Dedifferentiated amniotic fluid mesenchymal stem cell (primary cell): Measurements from ENCODE around the gene PPP2R5C.

Experiments used
- DNase-seq: peaks from one replicate; pipeline ENCODE4 v3.0.0-alpha.2; 2016; ENCODE audit errors: extremely low spot score

Gene PPP2R5C

GRCh38 chr14:101840649-101841369 lies 79.3 kb downstream of the PPP2R5C start:
- no peak for DNase-seq

DNA sequence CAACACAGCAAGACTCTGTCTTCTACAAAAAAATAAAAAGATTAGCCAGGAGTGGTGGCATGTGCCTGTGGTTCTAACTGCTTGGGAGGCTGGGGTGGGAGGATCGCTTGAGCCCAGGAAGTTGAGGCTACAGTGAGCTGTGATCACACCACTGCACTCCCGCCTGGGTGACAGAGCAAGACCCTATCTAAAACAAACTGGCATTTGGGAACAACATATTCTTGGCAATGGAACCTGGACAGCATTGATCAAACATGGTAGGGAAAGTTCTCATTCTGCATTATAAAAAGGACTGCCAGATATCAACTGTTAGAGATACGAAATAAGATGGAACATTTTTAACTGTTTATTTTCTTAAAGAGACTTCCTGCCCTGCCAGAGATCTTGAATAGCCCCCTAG lies 81.5 kb downstream of the PPP2R5C start:
- no peak for DNase-seq

DNA sequence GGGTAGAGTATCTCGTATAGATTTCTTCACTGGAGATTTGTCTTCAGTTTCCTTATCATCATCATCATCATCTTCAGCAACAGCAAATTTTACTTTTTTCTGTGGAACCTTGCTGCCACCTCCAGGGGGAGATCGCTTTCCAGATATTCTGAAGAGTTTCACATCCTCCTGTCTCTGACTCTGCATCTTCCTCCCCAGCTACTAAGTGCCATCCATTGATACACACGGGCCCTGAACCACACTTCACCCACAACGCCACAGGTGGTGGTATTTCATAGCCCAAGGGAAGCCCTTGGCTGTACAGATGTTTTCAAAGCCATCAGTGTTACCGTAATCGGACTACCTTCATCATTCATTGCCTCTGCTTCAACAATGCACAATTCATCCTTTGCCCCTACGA lies 82.2 kb downstream of the PPP2R5C start:
- DNase-seq: no peak

DNA sequence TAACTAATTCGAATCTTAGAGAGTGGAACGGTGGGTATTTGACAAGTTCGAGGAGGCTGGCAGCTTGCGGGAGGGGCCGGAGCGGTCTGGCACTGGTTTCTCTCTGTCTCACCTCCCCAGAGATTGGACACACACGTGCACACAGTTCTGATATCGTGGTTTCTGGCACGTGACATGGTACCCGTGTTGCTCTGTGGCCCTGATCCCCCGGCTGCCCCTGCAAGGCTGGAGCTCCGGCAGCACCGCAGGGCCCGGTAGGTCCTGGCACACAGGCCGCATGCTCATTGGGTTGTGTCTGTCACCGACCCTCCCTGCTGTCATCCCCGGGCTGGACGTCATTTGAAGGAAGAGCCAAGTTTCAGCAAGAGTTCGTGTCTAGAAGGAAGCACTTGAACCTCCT lies 82.7 kb downstream of the PPP2R5C start:
- DNase-seq: no peak

DNA sequence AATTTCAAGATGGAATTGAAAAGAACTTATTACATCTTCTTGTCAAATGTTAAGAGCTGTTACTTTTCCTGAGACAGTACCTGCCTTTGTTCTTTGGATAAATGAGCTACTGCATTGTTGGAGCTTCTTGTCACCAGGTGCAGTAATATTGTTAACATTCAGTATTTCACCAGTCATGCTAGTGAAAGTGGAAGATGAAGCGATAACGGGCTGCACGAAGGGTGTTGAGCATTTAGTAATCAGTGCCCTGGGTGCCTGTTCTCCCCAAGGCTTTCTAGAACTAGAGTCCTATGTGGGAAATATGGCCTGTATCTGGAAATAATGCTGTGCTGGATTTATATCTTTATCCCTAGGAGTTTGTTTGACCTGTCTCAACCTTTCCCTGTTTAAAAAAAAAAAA lies 83.2 kb downstream of the PPP2R5C start:
- no peak for DNase-seq

DNA sequence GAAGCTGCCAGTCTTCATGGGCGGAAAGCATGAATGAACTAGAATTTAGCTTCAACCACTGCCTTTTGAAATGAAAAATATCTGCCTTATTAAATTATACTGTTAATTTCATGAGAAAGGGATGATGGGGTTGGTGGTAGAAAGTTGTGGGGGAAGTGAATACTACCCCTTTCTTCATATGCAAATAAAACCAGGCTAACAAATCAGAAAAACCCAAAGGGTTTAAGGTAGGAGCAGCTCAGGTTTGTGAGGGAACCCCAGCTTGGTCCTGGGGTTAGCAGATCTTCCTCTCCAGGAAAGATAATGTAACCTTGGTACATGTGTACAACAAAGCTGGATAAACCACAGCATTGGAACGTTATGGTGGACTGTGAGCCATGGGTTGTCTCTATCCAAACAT lies 84.0 kb downstream of the PPP2R5C start:
- no peak for DNase-seq

- DNase-seq: no peak
These were observed 84.4 kb downstream of the PPP2R5C start for GRCh38 chr14:101845896-101846295.

GRCh38 chr14:101849125-101849524 lies 87.6 kb downstream of the PPP2R5C start:
- DNase-seq: no peak

DNA sequence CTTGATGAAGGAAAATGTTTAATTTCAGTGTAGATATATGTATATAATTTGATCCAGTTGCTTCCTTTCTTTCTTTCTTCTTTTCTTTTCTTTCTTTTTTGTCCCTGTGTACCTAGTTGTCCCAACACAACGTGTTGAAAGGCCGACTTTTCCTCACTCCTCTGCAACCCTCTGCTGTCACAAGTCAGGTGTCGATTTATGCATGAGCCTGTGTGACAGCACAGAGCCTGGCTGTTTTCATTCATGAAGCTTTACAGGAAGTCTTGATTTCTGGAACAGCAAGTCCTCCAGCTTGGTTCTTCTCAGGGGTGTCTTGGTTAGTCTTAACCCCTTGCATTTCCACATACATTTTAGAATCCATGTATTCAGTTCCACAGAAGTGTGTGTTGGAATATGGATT lies 88.1 kb downstream of the PPP2R5C start:
- no peak for DNase-seq

DNA sequence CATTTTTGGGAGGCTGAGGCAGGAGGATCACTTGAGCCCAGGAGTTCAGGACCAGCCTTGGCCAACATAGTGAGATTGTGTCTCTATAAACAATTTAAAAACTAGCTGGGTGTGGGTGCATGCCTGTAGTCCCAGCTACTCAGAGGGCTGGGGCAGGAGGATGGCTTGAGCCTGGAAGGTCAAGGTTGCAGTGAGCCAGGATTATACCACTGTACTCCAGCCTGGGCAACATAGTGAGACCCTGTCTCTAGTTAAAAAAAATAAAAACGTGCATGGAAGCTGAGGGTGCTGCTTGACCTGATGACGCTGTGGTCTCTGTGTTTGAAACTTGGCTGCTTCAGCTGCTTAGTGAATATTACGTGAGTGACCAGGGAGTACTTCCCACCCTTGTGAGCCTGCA lies 89.7 kb downstream of the PPP2R5C start:
- DNase-seq: no peak

DNA sequence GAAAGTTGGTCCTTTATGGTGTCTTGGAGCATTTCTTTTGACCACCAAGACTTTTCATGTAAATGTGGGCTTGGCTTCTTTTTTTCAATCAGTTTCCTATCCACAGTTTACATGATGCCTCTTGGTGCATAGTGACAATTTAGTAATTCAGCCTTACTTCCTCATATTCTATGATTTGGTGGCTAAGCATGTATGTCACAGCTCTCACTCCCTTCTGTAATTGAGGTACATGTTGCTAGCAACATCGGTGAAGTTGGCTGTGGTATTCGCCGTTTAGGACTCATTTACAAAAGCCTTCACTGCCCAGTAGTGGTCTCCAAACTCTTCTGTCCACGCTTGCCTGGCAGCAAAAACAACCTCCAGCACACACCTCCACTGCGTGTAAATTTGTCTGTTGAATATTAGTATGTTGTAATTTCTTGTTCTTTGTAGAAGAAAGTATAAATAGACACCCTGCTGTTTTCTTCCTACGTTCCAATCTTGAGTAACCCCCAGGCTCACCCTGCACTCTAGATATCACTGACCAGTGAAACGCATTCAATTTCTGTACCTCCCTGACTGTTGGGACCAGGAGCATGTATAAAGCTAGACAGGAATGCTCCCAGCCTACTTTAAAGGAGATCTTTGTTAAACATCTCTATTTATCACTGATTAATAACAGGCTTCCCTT lies 90.4 kb downstream of the PPP2R5C start:
- no peak for DNase-seq

GRCh38 chr14:101852785-101853184 lies 91.3 kb downstream of the PPP2R5C start:
- DNase-seq: no peak

DNA sequence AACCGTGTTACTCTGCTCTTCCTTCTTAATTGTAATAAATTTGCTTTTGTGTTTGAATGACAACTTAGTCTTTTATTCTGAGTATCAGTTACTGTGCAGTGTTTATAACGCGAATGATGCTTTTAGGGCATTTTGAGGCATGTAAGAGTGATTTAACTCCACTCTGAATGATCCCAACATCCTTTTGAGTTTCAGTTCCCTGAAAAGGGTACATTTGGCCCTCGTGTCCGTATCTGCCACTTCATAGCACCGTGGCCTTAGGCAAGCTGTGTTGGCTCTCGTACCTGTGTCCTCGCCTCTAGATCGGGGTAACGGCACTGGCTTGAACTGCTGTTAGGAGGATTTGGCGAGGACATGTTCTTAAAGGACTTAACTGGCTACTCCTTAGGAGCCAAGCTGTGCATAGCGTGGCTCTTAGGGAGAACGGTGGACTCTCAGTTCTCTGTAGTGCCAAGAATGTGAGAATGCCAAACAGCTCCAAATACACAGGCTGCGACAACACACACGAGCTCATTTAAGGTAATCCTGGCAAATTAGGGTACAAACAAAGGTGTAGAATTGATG lies 92.0 kb downstream of the PPP2R5C start:
- DNase-seq: no peak

DNA sequence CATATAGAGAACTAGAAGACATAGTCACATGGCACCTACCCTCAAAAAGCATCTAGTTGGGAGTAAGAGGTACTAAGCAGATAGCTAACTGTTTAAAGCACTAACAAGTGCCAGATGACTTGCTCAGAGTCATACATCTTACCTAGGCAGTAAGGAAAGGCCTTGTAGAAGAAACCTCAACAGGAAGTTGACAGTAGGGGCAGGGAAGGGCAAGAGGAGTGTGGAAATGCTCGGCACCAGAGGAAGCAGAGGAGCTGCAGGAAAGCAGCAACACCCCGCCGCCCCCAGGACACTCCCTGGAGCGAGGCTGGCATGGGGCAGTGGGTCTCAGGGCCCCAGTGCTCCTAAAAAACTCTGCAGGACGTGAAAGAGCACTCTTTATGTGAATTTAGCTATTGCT lies 92.9 kb downstream of the PPP2R5C start:
- DNase-seq: no peak

DNA sequence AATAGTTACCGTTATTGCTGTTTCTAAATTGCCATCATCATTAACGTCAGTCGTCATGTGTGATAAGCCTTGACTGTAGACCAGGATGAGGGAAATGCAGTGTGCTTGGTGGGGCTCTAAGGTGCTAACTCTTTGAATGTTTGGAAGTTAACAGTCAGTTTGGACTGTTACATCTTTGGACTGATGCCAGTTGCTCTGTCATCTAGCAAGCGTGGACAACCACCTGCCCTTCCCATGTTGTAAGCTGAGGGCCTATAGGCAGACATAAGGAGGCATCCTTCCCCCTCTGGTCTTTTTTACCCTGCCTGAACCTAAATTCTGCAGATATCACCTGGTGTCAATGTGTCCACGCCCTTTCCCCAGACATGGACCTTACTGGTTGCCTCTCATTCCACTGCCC lies 94.4 kb downstream of the PPP2R5C start:
- no peak for DNase-seq

- DNase-seq: no peak
These were observed 95.0 kb downstream of the PPP2R5C start for GRCh38 chr14:101856536-101856935.

DNA sequence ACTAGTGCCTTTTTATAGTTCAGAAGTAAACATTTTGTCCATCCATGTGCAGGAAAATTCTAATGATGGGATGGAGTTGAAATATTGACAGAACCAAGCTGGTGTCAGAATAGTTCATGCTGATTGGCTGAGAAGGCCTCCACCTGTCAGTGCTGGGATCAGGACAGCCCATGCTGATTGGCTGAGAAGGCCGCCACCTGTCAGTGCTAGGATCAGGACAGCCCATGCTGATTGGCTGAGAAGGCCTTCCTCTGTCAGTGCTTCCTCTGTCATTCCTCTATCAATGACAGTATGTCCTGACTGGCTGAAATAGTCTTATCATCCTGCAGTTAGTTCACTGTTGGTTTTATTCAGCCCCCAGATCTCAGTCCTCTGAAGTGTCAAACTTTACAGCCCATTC lies 95.7 kb downstream of the PPP2R5C start:
- no peak for DNase-seq

GRCh38 chr14:101858791-101859537 lies 97.5 kb downstream of the PPP2R5C start:
- DNase-seq: no peak

- no peak for DNase-seq
These were observed 98.0 kb downstream of the PPP2R5C start for GRCh38 chr14:101859538-101859902.

GRCh38 chr14:101859958-101860357 lies 98.4 kb downstream of the PPP2R5C start:
- DNase-seq: no peak

DNA sequence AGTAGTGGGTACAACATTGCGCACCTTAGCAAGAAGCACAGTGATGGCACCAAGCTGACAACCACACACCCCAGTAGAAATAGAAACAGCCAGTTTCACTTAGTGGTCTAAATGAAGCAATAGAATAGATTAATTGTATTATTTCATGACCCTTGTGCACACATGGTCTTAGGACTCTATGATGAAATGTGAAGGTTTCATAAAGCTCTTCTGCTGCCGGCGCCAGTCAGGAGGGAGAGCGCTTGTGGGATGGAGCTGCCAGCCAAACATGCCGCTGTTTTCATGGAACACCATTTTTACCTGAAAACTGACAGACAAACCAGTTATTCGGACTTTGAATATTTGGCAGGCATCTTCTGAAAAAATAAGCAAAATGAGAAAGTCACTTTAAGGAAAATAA lies 100.0 kb downstream of the PPP2R5C start:
- no peak for DNase-seq

- DNase-seq: no peak
These were observed 100.7 kb downstream of the PPP2R5C start for GRCh38 chr14:101862177-101862576.

- no peak for DNase-seq
These were observed 101.2 kb downstream of the PPP2R5C start for GRCh38 chr14:101862711-101863110.
